Amygdala (tissue), 56 donors: ENCODE data around the gene ZNF581.

ENCODE experiments used
- DNase-seq, 56 donors: peaks; one replicate each; lab custom pipeline; 2025; lab: John Stamatoyannopoulos, UW

The ZNF581 gene

GRCh38 chr19:55624109-55625003 lies 19.1 kb upstream of the ZNF581 start, which contains the start of gene ZNF784:
TSS of gene ZNF784 (minus strand) at chr19:55624566. CDS start at chr19:55624561, 5 bp downstream.
- peak; percentile 26 to 97 (median 89) for DNase-seq

GRCh38 chr19:55625004-55625326 lies 18.5 kb upstream of the ZNF581 start:
- DNase-seq: no peak

- no peak for DNase-seq
Measured at GRCh38 chr19:55626350-55626749, 17.1 kb upstream of the ZNF581 start.

- DNase-seq: peak in 53 of 56 donors; percentile 7 to 96 (median 63)
Measured at GRCh38 chr19:55632463-55632834, 11.0 kb upstream of the ZNF581 start.

- DNase-seq: no peak
Measured at GRCh38 chr19:55633861-55634260, 9.6 kb upstream of the ZNF581 start.

GRCh38 chr19:55635334-55635717 lies 8.1 kb upstream of the ZNF581 start:
- DNase-seq: no peak

GRCh38 chr19:55635856-55636440 lies 7.5 kb upstream of the ZNF581 start:
- DNase-seq: no peak

GRCh38 chr19:55636723-55637122 lies 6.7 kb upstream of the ZNF581 start:
- DNase-seq: no peak

GRCh38 chr19:55637534-55637933 lies 5.9 kb upstream of the ZNF581 start:
- DNase-seq: no peak

GRCh38 chr19:55638864-55639359 lies 4.5 kb upstream of the ZNF581 start:
- DNase-seq: peak in 1 of 56 donors; percentile 35

- peak in 32 of 56 donors; percentile 20 to 70 (median 46) for DNase-seq
Measured at GRCh38 chr19:55640043-55640576, 3.3 kb upstream of the ZNF581 start.

GRCh38 chr19:55640577-55641425 lies 2.6 kb upstream of the ZNF581 start, which contains the start of gene ZNF580:
TSS of gene ZNF580 (plus strand) at chr19:55641002. CDS start at chr19:55642509, 1,507 bp downstream.
- DNase-seq: peak in 45 of 56 donors; percentile 28 to 86 (median 63)

GRCh38 chr19:55641426-55642152 lies 1.9 kb upstream of the ZNF581 start:
- DNase-seq: peak in 4 of 56 donors; percentile 36 to 61 (median 48)

GRCh38 chr19:55642153-55643002 lies 1.1 kb upstream of the ZNF581 start:
- DNase-seq: peak in 6 of 56 donors; percentile 11 to 48 (median 26)

GRCh38 chr19:55643887-55644176 lies 383 bp downstream of the ZNF581 start:
- peak in 3 of 56 donors; percentile 34 to 54 (median 44) for DNase-seq

GRCh38 chr19:55644191-55644833 lies 863 bp downstream of the ZNF581 start:
- no peak for DNase-seq

GRCh38 chr19:55644842-55645511 lies 1.5 kb downstream of the ZNF581 start:
- no peak for DNase-seq

GRCh38 chr19:55645512-55645881 lies 2.0 kb downstream of the ZNF581 start:
- DNase-seq: no peak
